Right lobe of liver (tissue), 4 donors: ENCODE data around the gene HES3.

Experiments used
- CTCF ChIP-seq, 4 donors: fragments of 200-600 bp in 3 of 4; fragments of 450-650 bp in 1 of 4; IDR thresholded peaks; one replicate each; pipeline versions ENCODE4 v1.5.1 to v1.8.0; 2016 to 2022; ENCODE audit warnings: antibody characterized with exemption in 4 of 4, mild to moderate bottlenecking in 2 of 4
- POLR2A ChIP-seq: fragments of 450-650 bp; IDR thresholded peaks from one replicate; pipeline ENCODE4 v1.6.1; 2017; ENCODE audit warnings: antibody characterized with exemption, mild to moderate bottlenecking
- donor health status: DM: no; HTN: no; CAD: no.
- donor health status: DM: no; HTN: no; CAD: no.
- donor health status: DM: no; HTN: yes; CAD: no.

- TF ChIP-seq CTCF (IDR thresholded peaks at IDR 0.05) (no peak), POLR2A (no peak)
Measured at GRCh38 chr1:6274102-6274501, 30.1 kb downstream of the HES3 start.
